ENCODE measurements around the gene FLYWCH1.

The FLYWCH1 gene

DNA sequence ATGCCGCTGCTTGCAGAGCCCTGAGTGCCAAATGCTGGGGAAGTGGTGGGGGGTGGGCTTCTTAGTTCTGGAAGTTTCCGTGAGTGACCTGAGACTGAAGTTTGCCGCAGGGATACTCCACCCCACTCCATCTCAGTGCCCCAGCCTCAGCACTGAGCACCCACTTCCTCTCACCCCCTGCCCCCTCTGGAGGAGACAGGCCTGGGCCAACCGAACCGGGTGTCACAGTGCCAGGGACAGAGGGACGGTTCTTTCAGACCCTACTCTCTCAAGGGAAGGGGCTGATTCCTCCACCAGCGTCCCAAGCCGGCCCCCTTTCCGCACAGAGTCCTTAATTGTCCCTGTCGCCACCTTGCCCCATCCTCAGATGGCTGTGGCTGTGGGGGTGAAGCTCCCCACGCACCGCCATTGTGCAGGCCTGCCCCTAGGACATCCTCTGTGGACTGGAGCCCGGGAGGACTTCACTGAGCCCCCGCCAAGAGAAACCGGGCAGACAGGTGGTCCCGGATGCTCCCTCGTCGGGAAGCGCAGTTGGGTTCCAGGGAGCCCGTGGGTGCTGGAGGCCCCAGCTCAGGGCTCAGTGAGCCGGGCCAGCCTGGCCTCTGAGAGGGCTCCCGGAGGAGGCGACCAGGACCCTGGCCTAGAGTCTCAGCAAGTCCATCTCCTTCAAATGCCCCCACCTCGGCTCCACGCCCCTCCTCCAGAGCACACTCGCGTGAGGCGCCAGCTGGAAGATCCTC, 50.8 kb downstream of the FLYWCH1 start:
- TF ChIP-seq, protein P1, sequence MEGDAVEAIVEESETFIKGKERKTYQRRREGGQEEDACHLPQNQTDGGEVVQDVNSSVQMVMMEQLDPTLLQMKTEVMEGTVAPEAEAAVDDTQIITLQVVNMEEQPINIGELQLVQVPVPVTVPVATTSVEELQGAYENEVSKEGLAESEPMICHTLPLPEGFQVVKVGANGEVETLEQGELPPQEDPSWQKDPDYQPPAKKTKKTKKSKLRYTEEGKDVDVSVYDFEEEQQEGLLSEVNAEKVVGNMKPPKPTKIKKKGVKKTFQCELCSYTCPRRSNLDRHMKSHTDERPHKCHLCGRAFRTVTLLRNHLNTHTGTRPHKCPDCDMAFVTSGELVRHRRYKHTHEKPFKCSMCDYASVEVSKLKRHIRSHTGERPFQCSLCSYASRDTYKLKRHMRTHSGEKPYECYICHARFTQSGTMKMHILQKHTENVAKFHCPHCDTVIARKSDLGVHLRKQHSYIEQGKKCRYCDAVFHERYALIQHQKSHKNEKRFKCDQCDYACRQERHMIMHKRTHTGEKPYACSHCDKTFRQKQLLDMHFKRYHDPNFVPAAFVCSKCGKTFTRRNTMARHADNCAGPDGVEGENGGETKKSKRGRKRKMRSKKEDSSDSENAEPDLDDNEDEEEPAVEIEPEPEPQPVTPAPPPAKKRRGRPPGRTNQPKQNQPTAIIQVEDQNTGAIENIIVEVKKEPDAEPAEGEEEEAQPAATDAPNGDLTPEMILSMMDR (IDR thresholded peaks at IDR 0.05; ENCODE audit: low read depth, low read length, missing control alignments), result peak; percentile 4
- DNase-seq, result no peak
- in situ Hi-C loops (cut with HindIII; ENCODE audit: low pct_ligation_motif_present, low sequenced_read_pairs), result no loop called here

DNA sequence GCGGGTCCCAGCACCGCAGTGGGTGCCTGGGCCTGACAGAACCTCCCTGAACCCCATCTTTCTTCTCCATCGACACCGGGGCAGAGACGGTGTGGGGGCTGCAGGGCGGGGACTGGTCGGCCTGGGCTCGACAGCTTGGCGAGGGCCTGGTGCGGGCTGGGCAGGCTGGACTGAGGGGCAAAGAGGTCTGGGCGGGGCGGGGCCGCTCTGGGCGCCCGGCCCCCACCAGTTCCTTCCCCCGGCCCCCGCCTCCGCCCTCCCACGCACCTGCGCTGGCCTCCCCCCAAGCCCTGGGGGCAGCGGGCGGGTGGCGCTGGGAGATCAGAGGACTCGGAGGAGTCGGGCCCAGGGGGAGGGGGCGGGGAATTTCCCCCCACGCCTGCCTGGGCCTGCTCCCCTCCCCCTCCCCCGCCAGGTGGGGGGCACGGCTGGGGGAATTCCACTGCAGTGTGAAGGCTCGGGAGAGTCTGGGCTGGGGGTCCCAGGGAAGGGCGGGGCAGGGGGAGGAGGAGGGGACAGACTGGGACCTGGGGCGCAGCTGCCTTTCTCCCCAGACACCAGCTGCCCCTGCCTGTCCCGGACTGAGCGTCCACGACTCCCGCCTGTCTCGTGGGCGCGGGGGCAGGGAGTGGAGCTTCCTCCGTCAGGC, 51.5 kb downstream of the FLYWCH1 start:
- Histone ChIP-seq H3K4me3 (ENCODE audit: low read depth, low read length) (no peak overlapping the region), H3K27me3 (replicated peaks) (peaks cover 52% of the 10 kb centered on the region), H3K27ac (no peak overlapping the region), H3K36me3 (replicated peaks) (no peaks in the 10 kb centered on the region)
- no peak for DNase-seq
- in situ Hi-C loops (cut with HindIII; ENCODE audit: low pct_ligation_motif_present, low sequenced_read_pairs), result no loop called here
- TF ChIP-seq, protein P1 (IDR thresholded peaks at IDR 0.05; ENCODE audit: low read depth, low read length, missing control alignments), result no peak

More for the DNA sequence above, 50.8 kb downstream of the FLYWCH1 start:
- H3K4me3 ChIP-seq (ENCODE audit: low read depth, low read length), result no peak overlapping the region
- peaks cover 47% of the 10 kb centered on the region for H3K27me3 ChIP-seq (replicated peaks)
- H3K36me3 ChIP-seq (replicated peaks), result no peaks in the 10 kb centered on the region
- H3K27ac ChIP-seq, result no peak overlapping the region

DNA sequence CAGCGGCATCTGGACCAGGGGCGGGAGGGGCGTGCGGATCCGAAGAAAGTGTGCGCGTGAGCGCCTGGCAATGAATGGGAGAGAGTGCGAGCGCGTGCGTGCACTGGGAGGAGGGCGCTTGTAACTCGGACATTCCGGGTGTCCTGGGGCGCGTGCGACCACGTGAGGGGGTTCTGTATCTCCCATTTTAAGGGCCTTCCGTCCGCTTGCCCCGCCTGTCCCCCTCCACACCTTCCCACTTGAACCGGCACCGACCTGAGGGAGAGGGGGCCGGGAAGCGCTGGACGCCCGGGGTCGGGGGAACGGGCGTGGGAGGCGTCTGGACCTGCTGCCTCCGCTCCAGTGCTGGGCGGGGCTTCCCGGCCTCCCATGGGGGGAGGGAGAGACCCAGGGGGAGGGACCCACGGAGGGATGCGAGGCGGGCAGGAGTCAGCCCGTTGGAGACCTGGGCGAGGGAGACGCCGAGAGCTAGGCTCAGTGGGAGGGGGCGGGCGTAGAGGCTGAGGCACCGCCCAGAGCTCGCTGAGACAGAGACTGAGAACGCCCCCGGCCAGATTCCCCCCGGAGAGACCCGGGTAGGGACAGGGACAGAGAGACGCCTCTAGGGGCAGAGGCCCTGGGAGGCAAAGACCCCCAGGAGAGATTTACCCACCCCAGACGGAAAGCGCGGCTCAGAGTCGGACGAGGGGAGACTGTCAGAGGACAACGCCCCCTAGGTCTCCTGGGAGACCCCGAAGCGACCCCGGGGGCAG, 52.2 kb downstream of the FLYWCH1 start, which contains the start of gene KREMEN2:
TSS of gene KREMEN2 (plus strand) at position 553 of the 752 bp plus-strand sequence. CDS start 246 bp downstream, outside the sequence.
- Histone ChIP-seq H3K27ac (no peak within 1 kb of the TSS), H3K27me3 (replicated peaks) (peaks cover 52% of the 10 kb centered on the region), H3K4me3 (ENCODE audit: low read depth, low read length) (peak within 1 kb of the TSS; percentile 20), H3K36me3 (replicated peaks) (no peaks in the 10 kb centered on the region)
- TF ChIP-seq, protein P1 (IDR thresholded peaks at IDR 0.05; ENCODE audit: low read depth, low read length, missing control alignments), result no peak
- DNase-seq, result no peak
- in situ Hi-C loops (cut with HindIII; ENCODE audit: low pct_ligation_motif_present, low sequenced_read_pairs), result no loop called here

DNA sequence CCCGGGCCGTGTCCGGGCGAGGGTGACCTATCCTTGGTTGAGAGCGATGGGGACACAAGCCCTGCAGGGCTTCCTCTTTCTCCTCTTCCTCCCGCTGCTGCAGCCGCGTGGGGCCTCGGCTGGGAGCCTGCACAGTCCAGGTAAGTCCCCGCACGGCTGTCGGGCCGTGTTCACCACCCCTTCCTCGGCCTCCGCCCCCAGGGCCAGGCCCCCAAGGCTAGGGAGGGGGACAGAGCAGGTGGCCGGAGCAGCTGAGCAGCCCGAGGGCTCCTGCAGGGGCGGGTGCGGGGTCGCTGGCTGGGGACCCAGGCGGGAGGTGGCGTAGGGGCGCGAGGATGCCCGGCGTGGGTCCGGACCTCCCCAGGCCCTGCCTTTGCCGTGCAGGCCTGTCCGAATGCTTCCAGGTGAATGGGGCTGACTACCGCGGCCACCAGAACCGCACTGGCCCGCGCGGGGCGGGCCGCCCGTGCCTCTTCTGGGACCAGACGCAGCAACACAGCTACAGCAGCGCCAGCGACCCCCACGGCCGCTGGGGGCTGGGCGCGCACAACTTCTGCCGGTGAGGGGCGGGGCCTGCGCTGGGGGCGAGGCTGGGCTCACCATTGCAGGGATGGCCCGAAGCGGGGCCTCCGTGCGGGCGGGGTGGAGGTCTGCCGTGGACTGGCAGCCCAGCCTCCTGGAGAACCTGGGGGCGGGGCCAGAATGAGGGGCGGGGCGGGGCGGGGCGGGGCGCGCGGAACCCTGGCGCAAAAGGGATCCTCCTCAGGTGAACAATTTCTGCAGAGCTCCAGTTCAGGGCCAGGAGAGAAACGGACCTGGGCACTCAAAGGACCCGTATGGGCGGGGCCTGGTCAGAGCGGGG, 53.0 kb downstream of the FLYWCH1 start:
- DNase-seq, result no peak
- Histone ChIP-seq H3K27me3 (replicated peaks) (peaks cover 52% of the 10 kb centered on the region), H3K27ac (no peak overlapping the region), H3K4me3 (ENCODE audit: low read depth, low read length) (no peak overlapping the region), H3K36me3 (replicated peaks) (no peaks in the 10 kb centered on the region)
- in situ Hi-C loops (cut with HindIII; ENCODE audit: low pct_ligation_motif_present, low sequenced_read_pairs), result no loop called here
- TF ChIP-seq, protein P1 (IDR thresholded peaks at IDR 0.05; ENCODE audit: low read depth, low read length, missing control alignments), result no peak

DNA sequence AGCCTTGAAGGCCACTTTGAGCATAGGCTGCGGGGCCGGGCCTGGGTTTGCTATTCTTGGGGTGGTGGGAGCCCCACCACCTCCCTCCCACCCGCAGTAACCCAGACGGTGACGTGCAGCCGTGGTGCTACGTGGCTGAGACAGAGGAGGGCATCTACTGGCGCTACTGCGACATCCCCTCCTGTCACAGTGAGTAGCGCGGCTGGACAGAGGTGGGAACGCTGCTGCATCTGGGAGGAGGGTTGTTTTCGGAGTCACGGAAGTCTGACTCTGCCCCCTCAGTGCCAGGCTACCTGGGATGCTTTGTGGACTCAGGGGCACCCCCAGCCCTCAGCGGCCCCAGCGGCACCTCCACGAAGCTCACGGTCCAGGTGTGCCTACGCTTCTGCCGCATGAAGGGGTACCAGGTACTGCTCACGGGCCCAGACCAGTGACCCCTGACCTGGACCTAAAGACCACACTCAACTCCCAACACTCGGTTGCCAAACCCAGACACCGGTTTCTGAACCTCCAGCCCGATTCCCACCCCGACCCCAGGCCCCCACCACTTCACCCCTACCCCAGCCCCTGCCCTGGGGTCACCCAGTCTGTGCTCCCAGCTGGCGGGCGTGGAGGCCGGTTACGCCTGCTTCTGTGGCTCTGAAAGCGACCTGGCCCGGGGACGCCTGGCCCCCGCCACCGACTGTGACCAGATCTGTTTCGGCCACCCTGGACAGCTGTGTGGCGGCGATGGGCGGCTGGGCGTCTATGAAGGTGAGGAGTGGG, 54.5 kb downstream of the FLYWCH1 start:
- in situ Hi-C loops (cut with HindIII; ENCODE audit: low pct_ligation_motif_present, low sequenced_read_pairs), result no loop called here
- Histone ChIP-seq H3K36me3 (replicated peaks) (no peaks in the 10 kb centered on the region), H3K27ac (no peak overlapping the region), H3K27me3 (replicated peaks) (peaks cover 52% of the 10 kb centered on the region), H3K4me3 (ENCODE audit: low read depth, low read length) (no peak overlapping the region)
- TF ChIP-seq, protein P1 (IDR thresholded peaks at IDR 0.05; ENCODE audit: low read depth, low read length, missing control alignments), result no peak
- DNase-seq, result no peak

Measured in brain microvascular endothelial cell (primary cell).